HEK293 (cell line): ENCODE results near the gene RDH16.

ENCODE experiments used
- ATF2 ChIP-seq: fragments of 450-650 bp; formaldehyde crosslinking; IDR thresholded peaks from 2 replicates; pipeline ENCODE4 v1.5.1; 2016; ENCODE audit warnings: missing biosample characterization, missing genetic modification characterization, low read depth
- CTCF ChIP-seq: fragments of 450-650 bp; formaldehyde crosslinking; IDR thresholded peaks from 2 replicates; pipeline ENCODE4 v1.5.1; 2016; ENCODE audit warnings: missing biosample characterization, missing genetic modification characterization
- KLF10 ChIP-seq: fragments of 450-650 bp; IDR thresholded peaks from 2 replicates; pipeline ENCODE4 v1.5.1; 2018; ENCODE audit warnings: missing biosample characterization, mild to moderate bottlenecking, missing genetic modification characterization
- MYNN ChIP-seq: fragments of 450-650 bp; formaldehyde crosslinking; IDR thresholded peaks from 2 replicates; pipeline ENCODE4 v1.5.1; 2016; ENCODE audit warnings: missing biosample characterization, missing genetic modification characterization, borderline replicate concordance
- PRDM1 ChIP-seq: fragments of 450-650 bp; formaldehyde crosslinking; IDR thresholded peaks from 2 replicates; pipeline ENCODE4; 2016; ENCODE audit warnings: missing biosample characterization, missing genetic modification characterization
- YY1 ChIP-seq: fragments of 450-650 bp; formaldehyde crosslinking; IDR thresholded peaks from 2 replicates; pipeline ENCODE4 v1.5.1; 2018; ENCODE audit warnings: missing biosample characterization, missing genetic modification characterization
- YY2 ChIP-seq: fragments of 450-650 bp; formaldehyde crosslinking; IDR thresholded peaks from 2 replicates; pipeline ENCODE4 v1.5.1; 2016; ENCODE audit warnings: missing biosample characterization, missing genetic modification characterization
- ZNF146 ChIP-seq: fragments of 450-650 bp; formaldehyde crosslinking; IDR thresholded peaks from 2 replicates; pipeline ENCODE4 v1.5.1; 2016; ENCODE audit warnings: missing biosample characterization, missing genetic modification characterization
- ZNF18 ChIP-seq: fragments of 450-650 bp; formaldehyde crosslinking; IDR thresholded peaks from 2 replicates; pipeline ENCODE4 v1.5.1; 2016; ENCODE audit warnings: missing biosample characterization, missing genetic modification characterization
- ZNF292 ChIP-seq: fragments of 450-650 bp; formaldehyde crosslinking; IDR thresholded peaks from 2 replicates; pipeline ENCODE4 v1.5.1; 2016; ENCODE audit warnings: low read depth, missing biosample characterization, missing genetic modification characterization, borderline replicate concordance
- ZNF350 ChIP-seq: fragments of 450-650 bp; formaldehyde crosslinking; IDR thresholded peaks from 2 replicates; pipeline ENCODE4 v1.5.0; 2017; ENCODE audit warnings: missing biosample characterization, mild to moderate bottlenecking, missing genetic modification characterization
- ZNF660 ChIP-seq: fragments of 450-650 bp; IDR thresholded peaks from 2 replicates; pipeline ENCODE4 v1.5.1; 2018; ENCODE audit warnings: missing biosample characterization, mild to moderate bottlenecking, missing genetic modification characterization
- ZNF837 ChIP-seq: fragments of 450-650 bp; formaldehyde crosslinking; IDR thresholded peaks from 2 replicates; pipeline ENCODE4 v1.5.1; 2016; ENCODE audit warnings: missing biosample characterization, missing genetic modification characterization

- no peak for TF ChIP-seq CTCF (tag by site-specific recombination)
- TF ChIP-seq ZNF146 (tag by site-specific recombination) = no peak
- TF ChIP-seq ZNF18 = no peak
- TF ChIP-seq PRDM1 (tag by site-specific recombination) = no peak
- no peak for TF ChIP-seq MYNN (tag by site-specific recombination)
- TF ChIP-seq YY1 (tag by site-specific recombination) = no peak
- no peak for TF ChIP-seq ZNF660 (tag by site-specific recombination)
- TF ChIP-seq KLF10 (tag by site-specific recombination) = no peak
- no peak for TF ChIP-seq ZNF292
- no peak for TF ChIP-seq ZNF350
- no peak for TF ChIP-seq ATF2 (tag by site-specific recombination)
- TF ChIP-seq YY2 (tag by site-specific recombination) = no peak
- TF ChIP-seq ZNF837 (tag by site-specific recombination) = no peak
Observed at GRCh38 chr12:56957229-56958052, at the start of gene RDH16.
